Fibroblast of pulmonary artery (primary cell): ENCODE results near the gene LIN37.
A peak's percentile ranks its signal among the peaks of the same experiment; 100 is the strongest.

Experiments used
- DNase-seq: peaks from one replicate; pipeline ENCODE4 v3.0.0-alpha.2; 2010; ENCODE audit warnings: low read depth
- H3K4me3 ChIP-seq: replicated peaks from 2 replicates; pipeline ENCODE4 v1.5.1; 2011; ENCODE audit warnings: low read depth, mild to moderate bottlenecking, control low read depth, low read length, moderate library complexity
- CTCF ChIP-seq: IDR thresholded peaks from 2 replicates; pipeline ENCODE4 v1.5.1; 2011; ENCODE audit warnings: mild to moderate bottlenecking, control low read depth, low read length, inconsistent platforms; ENCODE audit errors: missing control alignments

Gene LIN37

GRCh38 chr19:35755550-35756376 lies 7.4 kb downstream of the LIN37 start:
- H3K4me3 ChIP-seq = peak overlapping the region; percentile 59
- TF ChIP-seq CTCF = no peak
- peak; percentile 76 for DNase-seq

- H3K4me3 ChIP-seq = peak within 1 kb of the TSS; percentile 59
- no peak for TF ChIP-seq CTCF
- DNase-seq = peak; percentile 82
These were observed 8.2 kb downstream of the LIN37 start, which contains the start of gene HSPB6 for GRCh38 chr19:35756377-35757230. TSS of gene HSPB6 (minus strand) at chr19:35757029. CDS start at chr19:35757008, 21 bp downstream.

- DNase-seq = peak; percentile 95
- TF ChIP-seq CTCF = no peak
- H3K4me3 ChIP-seq = peak overlapping the region; percentile 59
These were observed 8.9 kb downstream of the LIN37 start for GRCh38 chr19:35757231-35757748.

DNA sequence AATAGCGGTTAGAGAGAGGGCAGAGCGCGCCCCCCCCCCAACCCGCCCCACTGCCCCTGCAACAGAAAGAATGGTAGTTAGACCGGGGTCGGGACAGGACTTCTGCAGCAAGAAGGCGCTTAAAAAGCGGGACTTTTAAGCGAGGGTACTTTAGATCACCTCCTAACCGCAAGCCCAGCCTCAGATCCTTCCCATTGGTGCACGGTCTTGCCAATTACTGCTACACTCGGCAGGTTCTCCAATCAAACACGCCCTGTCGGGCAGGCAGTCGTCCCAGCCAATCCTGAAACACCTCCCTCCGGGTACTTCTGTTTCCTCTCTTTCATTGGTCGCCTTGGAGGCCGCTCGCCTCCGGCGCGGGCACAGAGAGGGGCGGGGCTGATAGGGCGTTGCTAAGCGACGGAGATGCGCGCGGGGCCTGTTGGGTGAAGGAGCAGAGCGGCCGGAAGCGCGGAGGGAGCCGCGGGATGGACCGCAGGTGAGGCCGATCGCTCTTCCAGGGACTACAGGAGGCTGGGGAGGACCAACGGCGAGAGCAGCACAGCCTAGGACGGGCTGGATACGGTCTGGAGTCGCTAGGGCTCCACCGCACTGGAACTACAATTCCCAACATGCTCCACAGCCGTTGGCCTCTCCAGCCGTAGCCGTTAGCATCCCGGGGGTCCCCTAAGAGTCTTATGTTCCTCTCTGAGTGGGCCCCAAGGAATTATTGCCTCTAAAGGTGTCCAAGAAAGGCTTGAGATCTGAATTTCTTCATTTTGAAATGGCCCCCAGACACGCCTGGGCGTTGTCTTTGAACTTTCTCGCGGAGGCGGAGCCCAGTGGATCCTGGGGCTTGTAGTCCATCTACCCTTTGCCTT lies 9.6 kb downstream of the LIN37 start, which contains the start of gene PROSER3:
PROSER3 (plus strand) TSS at position 428 of the 860 bp plus-strand sequence; CDS start at position 468, 40 bp downstream.
- H3K4me3 ChIP-seq = peak within 1 kb of the TSS; percentile 99
- no peak for TF ChIP-seq CTCF
- peak; percentile 100 for DNase-seq

DNA sequence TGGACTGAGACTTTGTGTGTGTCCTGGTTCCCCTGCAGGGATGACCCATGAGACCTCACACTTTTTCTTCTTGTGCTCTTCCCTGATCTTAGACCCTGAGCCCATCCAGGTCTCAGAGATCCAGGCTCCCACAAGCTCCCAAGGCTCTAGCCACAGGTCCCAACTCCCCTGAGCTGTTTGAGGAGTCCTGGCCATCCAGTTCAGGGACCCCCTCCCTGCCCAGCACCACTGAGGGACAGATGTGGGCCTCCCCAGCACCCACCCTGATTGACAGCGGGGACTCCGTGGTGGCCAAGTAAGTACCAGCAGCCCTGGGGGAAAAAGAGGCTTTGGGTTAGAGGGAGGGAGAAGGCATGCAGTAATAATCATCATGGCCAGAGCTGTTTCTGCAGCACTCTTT lies 11.3 kb downstream of the LIN37 start:
- DNase-seq = no peak
- H3K4me3 ChIP-seq = no peak overlapping the region
- TF ChIP-seq CTCF = no peak
